ENCODE results near the gene C1QTNF6.

Gene C1QTNF6

DNA sequence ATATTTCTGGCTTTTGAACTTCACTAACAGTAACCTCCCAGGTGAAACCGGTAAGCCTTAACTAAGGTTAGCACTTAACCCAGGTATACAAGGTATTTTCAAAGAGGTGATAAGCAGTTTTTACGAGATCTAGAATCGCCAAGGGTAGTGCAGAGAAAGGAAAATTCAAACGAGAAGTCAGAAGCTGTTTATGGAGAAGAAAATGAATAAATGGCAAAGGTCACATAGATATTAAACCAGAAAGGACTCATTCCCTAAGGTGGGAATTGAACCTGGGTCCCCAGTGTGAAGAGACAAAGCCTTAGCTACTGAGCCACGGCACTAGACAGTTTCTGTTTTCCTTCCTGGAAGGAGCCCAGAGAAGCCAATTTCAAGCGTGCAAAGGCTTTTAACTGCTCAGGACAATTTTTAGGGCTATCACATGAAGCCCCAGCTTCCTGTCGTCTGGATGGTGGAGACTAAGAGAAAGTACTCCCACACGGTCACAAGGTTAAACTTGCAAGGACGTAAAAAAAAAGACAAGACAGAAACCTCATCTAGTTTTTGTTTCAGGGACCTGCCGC lies 5.7 kb upstream of the C1QTNF6 start:
- no peaks in the 10 kb centered on the region for H3K9me3 ChIP-seq (ENCODE audit: control insufficient read depth, low read length)
- no peak overlapping the region for H2BK12ac ChIP-seq (ENCODE audit: low read length in 2 of 2)
- peaks cover 19% of the 10 kb centered on the region for H3K4me1 ChIP-seq (ENCODE audit: control insufficient read depth, insufficient read depth, low read depth, low read length)
- no peak overlapping the region for H3K4ac ChIP-seq (ENCODE audit: low read depth in 1 of 2, low read length in 2 of 2)
- no peak overlapping the region for H3K4me3 ChIP-seq (ENCODE audit: insufficient read depth in 1 of 2, low read depth in 1 of 2, low read length in 2 of 2)
- no peak overlapping the region for H4K8ac ChIP-seq (ENCODE audit: low read length)
- H4K91ac ChIP-seq (ENCODE audit: low read length), result no peak overlapping the region
- whole genome bisulfite sequencing, result 57% methylated on average over 10 of the region's 10 CpGs
- no peak overlapping the region for H2BK15ac ChIP-seq (ENCODE audit: low read depth, poor library complexity, severe bottlenecking)
- no peak overlapping the region for H2BK5ac ChIP-seq (ENCODE audit: low read depth, low read length, poor library complexity, severe bottlenecking)
- H3K23ac ChIP-seq (ENCODE audit: low read length in 2 of 2), result no peak overlapping the region
- H3K36me3 ChIP-seq (ENCODE audit: control insufficient read depth in 1 of 2, insufficient read depth in 2 of 2, low read depth in 1 of 2, low read length in 2 of 2), result no peaks in the 10 kb centered on the region
- H3K79me1 ChIP-seq (replicated peaks; ENCODE audit: low read length, poor library complexity, severe bottlenecking), result peaks cover 2% of the 10 kb centered on the region
- no peak overlapping the region for H3K4me2 ChIP-seq (ENCODE audit: low read length, poor library complexity, severe bottlenecking)
- no peak overlapping the region for H2AFZ ChIP-seq (ENCODE audit: low read depth, low read length)
- H3K27ac ChIP-seq (ENCODE audit: low read length, poor library complexity, severe bottlenecking), result no peak overlapping the region
- no peak overlapping the region for H3K9ac ChIP-seq (ENCODE audit: low read length)
- no peak overlapping the region for H3K14ac ChIP-seq (ENCODE audit: low read length in 2 of 2)
- no peaks in the 10 kb centered on the region for H3K27me3 ChIP-seq (ENCODE audit: control insufficient read depth in 1 of 2, insufficient read depth in 1 of 2, low read length in 2 of 2)
- H3K18ac ChIP-seq (ENCODE audit: low read depth in 1 of 2, low read length in 2 of 2), result no peak overlapping the region
- no peak overlapping the region for H2BK120ac ChIP-seq (ENCODE audit: low read depth, low read length)
- DNase-seq, result peak; percentile 71
- H2AK5ac ChIP-seq (ENCODE audit: low read length, severe bottlenecking), result no peak overlapping the region

DNA sequence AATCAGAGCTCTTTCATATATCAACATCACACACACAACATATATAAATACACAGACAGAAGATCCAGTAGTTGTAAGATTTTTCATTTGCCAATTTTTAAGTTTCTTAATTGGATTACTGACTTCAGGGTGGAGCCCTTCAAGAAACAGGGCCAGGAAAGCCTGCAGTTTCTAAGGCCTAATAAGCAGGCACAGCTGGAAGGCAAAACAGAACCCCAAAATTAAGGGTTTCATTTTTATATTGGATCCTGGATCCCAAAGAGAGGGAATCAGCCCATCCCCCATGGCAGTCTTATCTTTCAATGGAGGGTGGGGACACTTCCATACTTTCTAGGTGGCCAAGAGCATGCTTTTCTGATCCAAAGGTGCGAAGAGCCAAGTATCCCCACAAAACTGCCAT lies 4.7 kb upstream of the C1QTNF6 start:
- Histone ChIP-seq H3K14ac (ENCODE audit: low read length in 2 of 2) (no peak overlapping the region), H3K4ac (ENCODE audit: low read depth in 1 of 2, low read length in 2 of 2) (no peak overlapping the region), H3K9ac (ENCODE audit: low read length) (no peak overlapping the region), H3K4me2 (ENCODE audit: low read length, poor library complexity, severe bottlenecking) (no peak overlapping the region), H3K36me3 (ENCODE audit: control insufficient read depth in 1 of 2, insufficient read depth in 2 of 2, low read depth in 1 of 2, low read length in 2 of 2) (no peaks in the 10 kb centered on the region), H2BK120ac (ENCODE audit: low read depth, low read length) (no peak overlapping the region), H3K79me1 (replicated peaks; ENCODE audit: low read length, poor library complexity, severe bottlenecking) (no peaks in the 10 kb centered on the region), H4K91ac (ENCODE audit: low read length) (no peak overlapping the region), H2AK5ac (ENCODE audit: low read length, severe bottlenecking) (no peak overlapping the region), H2BK5ac (ENCODE audit: low read depth, low read length, poor library complexity, severe bottlenecking) (no peak overlapping the region), H2BK12ac (ENCODE audit: low read length in 2 of 2) (no peak overlapping the region), H3K4me3 (ENCODE audit: insufficient read depth in 1 of 2, low read depth in 1 of 2, low read length in 2 of 2) (no peak overlapping the region), H3K9me3 (ENCODE audit: control insufficient read depth, low read length) (no peaks in the 10 kb centered on the region), H3K27ac (ENCODE audit: low read length, poor library complexity, severe bottlenecking) (no peak overlapping the region), H3K23ac (ENCODE audit: low read length in 2 of 2) (no peak overlapping the region), H4K8ac (ENCODE audit: low read length) (no peak overlapping the region), H2BK15ac (ENCODE audit: low read depth, poor library complexity, severe bottlenecking) (no peak overlapping the region), H3K18ac (ENCODE audit: low read depth in 1 of 2, low read length in 2 of 2) (no peak overlapping the region), H2AFZ (ENCODE audit: low read depth, low read length) (no peak overlapping the region), H3K4me1 (ENCODE audit: control insufficient read depth, insufficient read depth, low read depth, low read length) (peaks cover 20% of the 10 kb centered on the region), H3K27me3 (ENCODE audit: control insufficient read depth in 1 of 2, insufficient read depth in 1 of 2, low read length in 2 of 2) (no peaks in the 10 kb centered on the region)
- no peak for DNase-seq
- 83% methylated on average over 1 of the region's 1 CpG for WGBS

DNA sequence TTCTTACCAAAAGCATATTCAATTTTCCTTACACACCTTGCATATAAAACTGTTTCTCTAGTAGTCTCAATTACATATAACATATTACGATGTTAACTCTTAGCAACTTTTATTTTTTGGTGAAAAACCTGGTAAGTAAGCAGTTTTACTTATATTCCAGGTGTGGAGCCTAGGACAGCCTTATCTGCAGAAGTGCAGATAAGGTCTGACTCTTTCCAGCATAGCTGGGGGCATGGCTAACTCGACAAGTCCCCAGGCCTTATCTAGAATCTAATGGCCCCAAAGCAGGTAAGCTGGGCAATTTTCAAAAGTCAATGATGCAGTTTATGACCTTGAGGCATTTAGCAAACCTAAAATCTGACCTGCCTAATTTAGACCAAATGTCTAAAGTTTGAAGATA lies 4.2 kb upstream of the C1QTNF6 start:
- no peak overlapping the region for H2BK12ac ChIP-seq (ENCODE audit: low read length in 2 of 2)
- no peak overlapping the region for H4K8ac ChIP-seq (ENCODE audit: low read length)
- no peak overlapping the region for H2BK15ac ChIP-seq (ENCODE audit: low read depth, poor library complexity, severe bottlenecking)
- no peaks in the 10 kb centered on the region for H3K9me3 ChIP-seq (ENCODE audit: control insufficient read depth, low read length)
- H3K18ac ChIP-seq (ENCODE audit: low read depth in 1 of 2, low read length in 2 of 2), result no peak overlapping the region
- no peak overlapping the region for H3K4me2 ChIP-seq (ENCODE audit: low read length, poor library complexity, severe bottlenecking)
- H3K4me1 ChIP-seq (ENCODE audit: control insufficient read depth, insufficient read depth, low read depth, low read length), result peaks cover 18% of the 10 kb centered on the region
- H3K14ac ChIP-seq (ENCODE audit: low read length in 2 of 2), result no peak overlapping the region
- no peak overlapping the region for H3K9ac ChIP-seq (ENCODE audit: low read length)
- H3K36me3 ChIP-seq (ENCODE audit: control insufficient read depth in 1 of 2, insufficient read depth in 2 of 2, low read depth in 1 of 2, low read length in 2 of 2), result no peaks in the 10 kb centered on the region
- H3K4ac ChIP-seq (ENCODE audit: low read depth in 1 of 2, low read length in 2 of 2), result no peak overlapping the region
- H4K91ac ChIP-seq (ENCODE audit: low read length), result no peak overlapping the region
- H3K27me3 ChIP-seq (ENCODE audit: control insufficient read depth in 1 of 2, insufficient read depth in 1 of 2, low read length in 2 of 2), result no peaks in the 10 kb centered on the region
- 58% methylated on average over 2 of the region's 2 CpGs for WGBS
- no peak overlapping the region for H2AK5ac ChIP-seq (ENCODE audit: low read length, severe bottlenecking)
- no peaks in the 10 kb centered on the region for H3K79me1 ChIP-seq (replicated peaks; ENCODE audit: low read length, poor library complexity, severe bottlenecking)
- no peak overlapping the region for H2AFZ ChIP-seq (ENCODE audit: low read depth, low read length)
- H3K23ac ChIP-seq (ENCODE audit: low read length in 2 of 2), result no peak overlapping the region
- no peak overlapping the region for H2BK120ac ChIP-seq (ENCODE audit: low read depth, low read length)
- DNase-seq, result no peak
- no peak overlapping the region for H3K4me3 ChIP-seq (ENCODE audit: insufficient read depth in 1 of 2, low read depth in 1 of 2, low read length in 2 of 2)
- H3K27ac ChIP-seq (ENCODE audit: low read length, poor library complexity, severe bottlenecking), result no peak overlapping the region
- no peak overlapping the region for H2BK5ac ChIP-seq (ENCODE audit: low read depth, low read length, poor library complexity, severe bottlenecking)

DNA sequence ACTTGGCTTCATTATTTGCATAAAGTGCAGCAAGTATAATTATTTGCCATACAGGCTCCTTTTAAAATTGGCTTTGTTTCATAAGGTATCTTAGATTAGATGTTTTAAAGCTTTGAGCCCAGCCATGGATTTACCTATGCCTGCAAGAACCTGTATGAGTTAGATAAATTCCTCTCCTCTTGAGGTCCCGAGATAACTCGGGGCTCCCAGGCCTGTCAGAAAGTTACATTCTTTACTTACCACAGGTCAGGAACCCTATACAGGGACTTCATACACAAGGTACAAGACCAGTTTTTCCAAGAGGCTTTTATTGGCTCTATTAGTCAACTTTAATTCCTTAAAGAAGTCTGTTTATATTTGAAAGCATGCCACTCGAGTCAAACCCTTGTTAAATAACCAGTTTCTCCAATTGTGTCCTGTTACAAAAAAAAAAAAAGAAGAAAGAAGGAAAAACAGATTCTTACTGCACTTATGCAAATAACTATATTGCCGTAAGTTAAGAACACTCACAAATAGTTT lies 2.3 kb upstream of the C1QTNF6 start:
- 55% methylated on average over 2 of the region's 4 CpGs for WGBS
- Histone ChIP-seq H2BK5ac (ENCODE audit: low read depth, low read length, poor library complexity, severe bottlenecking) (no peak overlapping the region), H3K9me3 (ENCODE audit: control insufficient read depth, low read length) (no peaks in the 10 kb centered on the region), H2BK15ac (ENCODE audit: low read depth, poor library complexity, severe bottlenecking) (no peak overlapping the region), H3K36me3 (ENCODE audit: control insufficient read depth in 1 of 2, insufficient read depth in 2 of 2, low read depth in 1 of 2, low read length in 2 of 2) (peaks cover 1 to 6% of the 10 kb centered on the region in 2 experiments), H3K4ac (ENCODE audit: low read depth in 1 of 2, low read length in 2 of 2) (no peak overlapping the region), H3K23ac (ENCODE audit: low read length in 2 of 2) (no peak overlapping the region), H3K79me1 (replicated peaks; ENCODE audit: low read length, poor library complexity, severe bottlenecking) (peaks cover 4% of the 10 kb centered on the region), H4K91ac (ENCODE audit: low read length) (no peak overlapping the region), H3K27ac (ENCODE audit: low read length, poor library complexity, severe bottlenecking) (no peak overlapping the region), H3K14ac (ENCODE audit: low read length in 2 of 2) (no peak overlapping the region), H2AK5ac (ENCODE audit: low read length, severe bottlenecking) (no peak overlapping the region), H4K8ac (ENCODE audit: low read length) (no peak overlapping the region), H3K4me3 (ENCODE audit: insufficient read depth in 1 of 2, low read depth in 1 of 2, low read length in 2 of 2) (no peak overlapping the region), H3K9ac (ENCODE audit: low read length) (no peak overlapping the region), H3K4me1 (ENCODE audit: control insufficient read depth, insufficient read depth, low read depth, low read length) (peaks cover 17% of the 10 kb centered on the region), H3K4me2 (ENCODE audit: low read length, poor library complexity, severe bottlenecking) (no peak overlapping the region), H2AFZ (ENCODE audit: low read depth, low read length) (no peak overlapping the region), H2BK120ac (ENCODE audit: low read depth, low read length) (no peak overlapping the region), H2BK12ac (ENCODE audit: low read length in 2 of 2) (no peak overlapping the region), H3K18ac (ENCODE audit: low read depth in 1 of 2, low read length in 2 of 2) (no peak overlapping the region), H3K27me3 (ENCODE audit: control insufficient read depth in 1 of 2, insufficient read depth in 1 of 2, low read length in 2 of 2) (no peaks in the 10 kb centered on the region)
- DNase-seq, result peak; percentile 22
